GM12878 (cell line): Measurements from ENCODE around the gene CD52. TPM values are rescaled to one million over a fixed set of nuclear protein-coding genes. Genes with fewer than 3 reads are reported as not detected.
A peak's percentile ranks its signal among the peaks of the same experiment; 100 is the strongest.

ENCODE experiments used
- ATAC-seq: fragments of 200-7000 bp; cut with Tn5 transposase; 3 replicates; pipeline ENCODE4 v1.9.1; 2020; ENCODE audit warnings: mild to moderate bottlenecking, moderate library complexity
- BruUV-seq: library from RNA; stranded (reverse); fragments of 400-500 nt; replicated peaks from 2 replicates; lab custom pipeline; 2021; lab: Mats Ljungman, UMichigan
- CTCF ChIA-PET: fragments of 300-600 bp; sonication (Branson Sonifier 250); formaldehyde crosslinking; extraction: SDS; loops from one replicate; lab custom pipeline; 2021; ENCODE audit warnings: inconsistent platforms; lab: Yijun Ruan, JAX
- POLR2A ChIA-PET: fragments of 350-600 bp; formaldehyde crosslinking; extraction: SDS; loops from one replicate; lab custom pipeline; 2021; ENCODE audit warnings: inconsistent platforms; lab: Charles Lee
- RAD21 ChIA-PET: fragments of 300-600 bp; sonication (Branson Sonifier 250); formaldehyde crosslinking; loops from one replicate; lab custom pipeline; 2023; ENCODE audit warnings: antibody characterized with exemption; ENCODE audit not compliant: unreplicated experiment; lab: Charles Lee
- SMC1A ChIA-PET: fragments of 300-600 bp; sonication (Branson Sonifier 250); formaldehyde crosslinking; loops from one replicate; lab custom pipeline; 2023; ENCODE audit not compliant: unreplicated experiment, uncharacterized antibody; lab: Charles Lee
- DNase-seq: peaks from one replicate; pipeline ENCODE4 v3.0.0-alpha.2; 2011; ENCODE audit warnings: low read depth, low spot score
- FAIRE-seq: peaks from 3 replicates; lab custom pipeline; 2011; peaks lifted over from hg19 to GRCh38; lab: Jason Lieb, UNC
- H2AFZ ChIP-seq: 2 replicates; pipeline ENCODE4 v1.6.0; 2011; ENCODE audit warnings: low read depth, low read length, control low read depth; ENCODE audit not compliant: control insufficient read depth
- H3K27ac ChIP-seq: 2 replicates; pipeline ENCODE4 v1.5.1; 2011; ENCODE audit warnings: control low read depth; ENCODE audit not compliant: control insufficient read depth, insufficient read depth
- H3K27me3 ChIP-seq, 2 experiments: replicated peaks in 1 of 2; 2 replicates each; pipeline versions ENCODE4 v1.6.0 to v1.6.1; 2011; ENCODE audit warnings: low read length in 1 of 2; ENCODE audit not compliant: control insufficient read depth in 2 of 2, insufficient read depth in 2 of 2
- H3K36me3 ChIP-seq, 2 experiments: 2 replicates each; pipeline ENCODE4 v1.5.1; 2011; ENCODE audit warnings: low read length in 1 of 2; ENCODE audit not compliant: control insufficient read depth in 2 of 2, insufficient read depth in 2 of 2
- H3K4me1 ChIP-seq: 2 replicates; pipeline ENCODE4 v1.6.1; 2011; ENCODE audit warnings: mild to moderate bottlenecking, low read length, moderate library complexity, mixed read lengths; ENCODE audit not compliant: control insufficient read depth, insufficient read depth
- H3K4me2 ChIP-seq: 2 replicates; pipeline ENCODE4 v1.6.0; 2011; ENCODE audit warnings: control low read depth; ENCODE audit not compliant: control insufficient read depth, insufficient read depth
- H3K4me3 ChIP-seq: fragments of 200-600 bp; sonication (generic); 2 replicates; pipeline ENCODE4 v1.5.1; 2016
- H3K79me2 ChIP-seq: 2 replicates; pipeline ENCODE4 v1.6.0; 2011; ENCODE audit warnings: low read length; ENCODE audit not compliant: control insufficient read depth, insufficient read depth
- H3K9ac ChIP-seq: 2 replicates; pipeline ENCODE4 v1.8.0; 2011; ENCODE audit warnings: low read length, control low read depth, mixed read lengths; ENCODE audit not compliant: control insufficient read depth, insufficient read depth
- H3K9me3 ChIP-seq: replicated peaks from 3 replicates; pipeline ENCODE4 v1.5.1; 2011; ENCODE audit warnings: mild to moderate bottlenecking, low read length; ENCODE audit not compliant: control insufficient read depth, insufficient read depth
- H4K20me1 ChIP-seq: 2 replicates; pipeline ENCODE4 v1.6.0; 2011; ENCODE audit not compliant: control insufficient read depth, insufficient read depth
- CBFB ChIP-seq: IDR thresholded peaks from 2 replicates; pipeline ENCODE4 v1.6.1; 2016; ENCODE audit warnings: antibody characterized with exemption, low read depth
- CBX3 ChIP-seq: fragments of 200-600 bp; sonication (generic); IDR thresholded peaks from 2 replicates; pipeline ENCODE4 v1.6.1; 2016; ENCODE audit warnings: low read depth, borderline replicate concordance
- EGR1 ChIP-seq, 2 experiments: IDR thresholded peaks; 1 replicate in 1 of 2; 2 replicates in 1 of 2; pipeline ENCODE4 v1.6.1; 2011 to 2012; ENCODE audit warnings: low read depth in 2 of 2, low read length in 2 of 2, borderline replicate concordance in 1 of 2, mild to moderate bottlenecking in 1 of 2, moderate library complexity in 1 of 2
- IKZF1 ChIP-seq: fragments of 450-650 bp; conservative IDR thresholded peaks from 2 replicates; pipeline ENCODE4 v1.6.1; 2017; ENCODE audit warnings: antibody characterized with exemption, mild to moderate bottlenecking
- IRF5 ChIP-seq: fragments of 450-650 bp; IDR thresholded peaks from 2 replicates; pipeline ENCODE4 v1.6.1; 2017; ENCODE audit warnings: borderline replicate concordance
- LARP7 ChIP-seq: fragments of 450-650 bp; IDR thresholded peaks from 2 replicates; pipeline ENCODE4 v1.6.1; 2017; ENCODE audit warnings: mild to moderate bottlenecking
- MAX ChIP-seq: IDR thresholded peaks from 2 replicates; pipeline ENCODE4 v1.6.1; 2012; ENCODE audit warnings: low read depth, low read length, improper control_type of control experiment
- MEF2B ChIP-seq: fragments of 450-650 bp; IDR thresholded peaks from 2 replicates; pipeline ENCODE4 v1.6.1; 2018; ENCODE audit warnings: mild to moderate bottlenecking, moderate library complexity; ENCODE audit not compliant: partially characterized antibody, poor library complexity, severe bottlenecking
- MTA2 ChIP-seq: fragments of 450-650 bp; IDR thresholded peaks from 2 replicates; pipeline ENCODE4 v1.6.1; 2016; ENCODE audit warnings: low read depth, mild to moderate bottlenecking, moderate library complexity
- NBN ChIP-seq: fragments of 450-650 bp; IDR thresholded peaks from 2 replicates; pipeline ENCODE4 v1.6.1; 2016
- PKNOX1 ChIP-seq: fragments of 450-650 bp; IDR thresholded peaks from 2 replicates; pipeline ENCODE4 v1.6.1; 2016; ENCODE audit warnings: mild to moderate bottlenecking
- PML ChIP-seq: IDR thresholded peaks from 2 replicates; pipeline ENCODE4 v1.6.1; 2012; ENCODE audit warnings: low read length, inconsistent platforms
- POLR2AphosphoS5 ChIP-seq: IDR thresholded peaks from 2 replicates; pipeline ENCODE4 v1.6.1; 2011; ENCODE audit warnings: mild to moderate bottlenecking, low read length, inconsistent platforms
- SRF ChIP-seq, 2 experiments: IDR thresholded peaks; 2 replicates each; pipeline ENCODE4 v1.6.1; 2011; ENCODE audit warnings: low read depth in 2 of 2, low read length in 2 of 2, mild to moderate bottlenecking in 1 of 2, moderate library complexity in 1 of 2
- STAT1 ChIP-seq: fragments of 450-650 bp; conservative IDR thresholded peaks from 2 replicates; pipeline ENCODE4 v1.6.1; 2014; ENCODE audit warnings: antibody characterized with exemption, mild to moderate bottlenecking
- TBL1XR1 ChIP-seq: IDR thresholded peaks from 2 replicates; pipeline ENCODE4 v1.6.1; 2012; ENCODE audit warnings: low read depth, low read length, improper control_type of control experiment
- WRNIP1 ChIP-seq: IDR thresholded peaks from 2 replicates; pipeline ENCODE4 v1.6.1; 2011; ENCODE audit warnings: low read depth, low read length, improper control_type of control experiment, borderline replicate concordance
- YY1 ChIP-seq: IDR thresholded peaks from 2 replicates; pipeline ENCODE4 v1.6.1; 2011; ENCODE audit warnings: low read depth, mild to moderate bottlenecking, low read length
- WGBS: methylation state at CpG from one replicate; pipeline ENCODE4 v1.1.6; 2016; ENCODE audit warnings: low lambda C conversion rate; ENCODE audit not compliant: insufficient replicate concordance, insufficient coverage; ENCODE audit errors: missing lambda C conversion rate; 5-methylcytosine and 5-hydroxymethylcytosine counted together
- in situ Hi-C: fragments of 300-500 bp; cut with MboI; formaldehyde crosslinking; loops from 9 replicates; pipeline ENCODE4 v1.14.3; 2018; ENCODE audit warnings: mixed read lengths
- intact Hi-C: fragments of 100-400 bp; cut with micrococcal nuclease; formaldehyde crosslinking; loops from one replicate; pipeline ENCODE4 v1.14.2; 2022; ENCODE audit not compliant: unreplicated experiment
- polyA plus RNA-seq, 11 experiments: library from polyadenylated mRNA; depleted of rRNA in 4 of 11; unstranded in 6 of 11; stranded (reverse) in 5 of 11; fragments of >200 nt; fragmentation: Nextera tagmentation in 4 of 11; fragmentation: Illumina TruSeq in 1 of 11; extraction: Ambion mirVana in 4 of 11; extraction: Trizol in 1 of 11; gene quantifications; 1 replicate in 1 of 11; 2 replicates in 10 of 11; pipeline versions ENCODE4 v1.2.1 to v1.2.3, GENCODE V29; 2011 to 2016; ENCODE audit warnings: inconsistent platforms in 2 of 11, missing spikeins in 2 of 11, low read depth in 1 of 11
- total RNA-seq, 4 experiments: library from RNA; depleted of rRNA in 3 of 4; stranded (reverse); fragments of >200 nt in 3 of 4; fragmentation: Illumina TruSeq in 1 of 4; extraction: Trizol in 1 of 4; gene quantifications; 2 replicates each; pipeline versions ENCODE4 v1.2.1 to v1.2.3, GENCODE V29; 2013 to 2021

Gene CD52
- total and polyA plus RNA-seq, 10 of the 15 experiments (the other 5 are each of a cell fraction or from before 2014, with no cell fraction given), result 237 to 2,736 (median 532) TPM

- DNase-seq, result no peak
- SMC1A ChIA-PET, result interaction anchor here (0.9 to 11.1 kb wide), 16 partner anchors 9 to 148 kb away, joined by 3 to 474 read pairs (median 6); partner anchors contain the start of genes CD52, DHDDS and UBXN11
- Histone ChIP-seq H4K20me1 (no peaks in the 10 kb centered on the region), H3K4me2 (0 out of 2 replicates have a peak overlapping the region, but pooled peaks have one; percentile 22), H3K36me3 (peaks cover 3 to 4% of the 10 kb centered on the region in 2 experiments; a peak in 2 of 4 replicates), H3K27me3 (no peaks in the 10 kb centered on the region), H3K79me2 (peaks cover 19% of the 10 kb centered on the region), H3K27ac (no peak overlapping the region), H2AFZ (no peak overlapping the region), H3K4me1 (peaks cover 70% of the 10 kb centered on the region), H3K4me3 (no peak overlapping the region), H3K9me3 (no peaks in the 10 kb centered on the region), H3K9ac (no peak overlapping the region)
- POLR2A ChIA-PET, result interaction anchor here (0.5 to 9.2 kb wide), 5 partner anchors 23 to 148 kb away, joined by 3 to 253 read pairs (median 5); partner anchors contain the start of gene CD52
- in situ Hi-C loops (loop anchor here (5.0 kb wide), 1 partner anchor 38 kb away; no protein-coding TSS in a partner anchor), intact Hi-C loops (loop anchor here (1.0 to 2.0 kb wide), 3 partner anchors 37 to 132 kb away; no protein-coding TSS in a partner anchor)
- TSS peak; percentile 42 for BruUV-seq
- peak; percentile 56 for FAIRE-seq
- 16% methylated on average over 22 of the region's 22 CpGs for WGBS
- CTCF ChIA-PET, result interaction anchor here (0.6 to 18.0 kb wide), 27 partner anchors 9 to 357 kb away, joined by 3 to 879 read pairs (median 10); partner anchors contain the start of genes CD52, CEP85, DHDDS and UBXN11
- RAD21 ChIA-PET, result interaction anchor here (0.6 to 8.7 kb wide), 17 partner anchors 9 to 148 kb away, joined by 3 to 477 read pairs (median 6); partner anchors contain the start of genes CD52, CEP85, DHDDS and UBXN11
- ATAC-seq, result peak; percentile 60
- TF ChIP-seq MEF2B, result peak; percentile 37
- peak; percentile 26; the same call in 1 of the 2 replicates for TF ChIP-seq CBFB
- TF ChIP-seq PML, result no peak
- TF ChIP-seq YY1, result peak; percentile 67
- peak; percentile 33; the same call in 1 of the 2 replicates for TF ChIP-seq POLR2AphosphoS5
- TF ChIP-seq TBL1XR1, result no peak
- no peak for TF ChIP-seq STAT1
- no peak for TF ChIP-seq IRF5
- no peak for TF ChIP-seq WRNIP1
- TF ChIP-seq LARP7, result no peak
- TF ChIP-seq NBN, result no peak
- TF ChIP-seq CBX3, result no peak
- 0 out of 2 replicates have a peak, but pooled peaks have one; percentile 21 for TF ChIP-seq IKZF1
- TF ChIP-seq PKNOX1, result peak; percentile 11; the same call in 1 of the 2 replicates
- peak; percentile 43 to 69; a peak in 2 of 4 replicates for TF ChIP-seq SRF (IDR thresholded peaks at IDR 0.05; ENCODE audit: low read depth in 2 of 2, low read length in 2 of 2)
- TF ChIP-seq MAX, result 0 out of 2 replicates have a peak, but pooled peaks have one; percentile 73
- 0 out of 2 replicates have a peak, but pooled peaks have one; percentile 22 for TF ChIP-seq MTA2
- peak in 1 of 2 experiments; percentile 77; a peak in 2 of 3 replicates for TF ChIP-seq EGR1 (IDR thresholded peaks at IDR 0.05; ENCODE audit: borderline replicate concordance in 1 of 2, low read depth in 2 of 2, low read length in 2 of 2)
Measured at GRCh38 chr1:26284597-26285347, 33.0 kb upstream of the CD52 start.
